Muscle layer of colon (tissue), 2 donors: ENCODE data around the gene NOMO2.
"Not testable (repeated sequence)": the region's sequence is repeated elsewhere in the genome, so short reads cannot be mapped to it uniquely, and the experiment has no call there.

Experiments
- H3K27ac ChIP-seq: one replicate; pipeline ENCODE4 v1.7.0; 2013; ENCODE audit warnings: low read depth, mild to moderate bottlenecking, low read length, moderate library complexity
- H3K27me3 ChIP-seq, 2 donors: one replicate each; pipeline ENCODE4 v1.7.0; 2013; ENCODE audit warnings: low read length in 2 of 2, mild to moderate bottlenecking in 2 of 2; ENCODE audit not compliant: insufficient read depth in 2 of 2, control insufficient read depth in 1 of 2
- H3K36me3 ChIP-seq: one replicate; pipeline ENCODE4 v1.7.0; 2013; ENCODE audit warnings: mild to moderate bottlenecking, low read length; ENCODE audit not compliant: insufficient read depth
- H3K4me1 ChIP-seq: one replicate; pipeline ENCODE4 v1.7.0; 2013; ENCODE audit warnings: mild to moderate bottlenecking, low read length; ENCODE audit not compliant: insufficient read depth
- H3K4me3 ChIP-seq, 2 donors: one replicate each; pipeline ENCODE4 v1.7.0; 2013; ENCODE audit warnings: low read length in 2 of 2, low read depth in 1 of 2, mild to moderate bottlenecking in 1 of 2, moderate library complexity in 1 of 2
- H3K9ac ChIP-seq: one replicate; pipeline ENCODE4 v1.7.0; 2013; ENCODE audit warnings: low read length
- H3K9me3 ChIP-seq: one replicate; pipeline ENCODE4 v1.7.0; 2013; ENCODE audit warnings: mild to moderate bottlenecking, low read length
- donor health status: abdominal sarcoma.
- donor health status: Adenocarcinoma of cecum.

NOMO2 gene

GRCh38 chr16:18384098-18384636 lies 177.7 kb downstream of the NOMO2 start:
- H3K4me1 ChIP-seq, H3K9ac ChIP-seq, H3K27ac ChIP-seq, H3K36me3 ChIP-seq, H3K27me3 ChIP-seq, H3K4me3 ChIP-seq, H3K9me3 ChIP-seq: not testable (repeated sequence)

GRCh38 chr16:18382696-18383095 lies 179.2 kb downstream of the NOMO2 start:
- H3K27ac ChIP-seq, H3K27me3 ChIP-seq, H3K4me1 ChIP-seq, H3K4me3 ChIP-seq, H3K9ac ChIP-seq, H3K36me3 ChIP-seq, H3K9me3 ChIP-seq: not testable (repeated sequence)
